HEK293 (cell line): ENCODE results near the gene CHMP4B.
A peak's percentile ranks its signal among the peaks of the same experiment; 100 is the strongest.

ENCODE experiments used
- CTCF ChIA-PET: fragments of 350-600 bp; formaldehyde crosslinking; extraction: SDS; loops from one replicate; lab custom pipeline; 2021; ENCODE audit warnings: antibody characterized with exemption; lab: Yijun Ruan, JAX
- POLR2A ChIA-PET: fragments of 300-600 bp; formaldehyde crosslinking; extraction: SDS; loops from one replicate; lab custom pipeline; 2020; ENCODE audit warnings: antibody characterized with exemption, inconsistent platforms; lab: Yijun Ruan, JAX
- H3K27ac ChIP-seq: fragments of 200-500 bp; sonication (Bioruptor generic); 2 replicates; pipeline ENCODE4 v1.5.1; 2014; ENCODE audit warnings: low read depth, low read length, control low read depth, inconsistent platforms; ENCODE audit errors: extremely low read depth
- H3K36me3 ChIP-seq, 2 experiments: fragments of 200-500 bp in 1 of 2; sonication (Bioruptor generic) in 1 of 2; 1 replicate in 1 of 2; 2 replicates in 1 of 2; pipeline ENCODE4 v1.5.1; 2014 to 2017; ENCODE audit warnings: inconsistent platforms in 2 of 2, low read length in 2 of 2; ENCODE audit not compliant: control insufficient read depth in 2 of 2, insufficient read depth in 1 of 2
- H3K4me1 ChIP-seq: fragments of 200-500 bp; sonication (Bioruptor generic); 2 replicates; pipeline ENCODE4 v1.5.1; 2014; ENCODE audit warnings: mild to moderate bottlenecking, low read length, inconsistent platforms; ENCODE audit not compliant: control insufficient read depth, insufficient read depth
- H3K4me3 ChIP-seq: 2 replicates; pipeline ENCODE4 v1.5.1; 2011; ENCODE audit warnings: low read depth, mild to moderate bottlenecking, control low read depth, low read length, moderate library complexity
- H3K9me3 ChIP-seq: fragments of 200-500 bp; sonication (Bioruptor generic); 2 replicates; pipeline ENCODE4 v1.5.1; 2014; ENCODE audit warnings: low read depth, low read length, inconsistent platforms; ENCODE audit not compliant: control insufficient read depth, insufficient read depth
- BCL11B ChIP-seq: fragments of 450-650 bp; formaldehyde crosslinking; IDR thresholded peaks from 2 replicates; pipeline ENCODE4 v1.5.1; 2016; ENCODE audit warnings: low read depth, missing biosample characterization, missing genetic modification characterization
- HIC1 ChIP-seq: fragments of 450-650 bp; formaldehyde crosslinking; IDR thresholded peaks from 2 replicates; pipeline ENCODE4 v1.5.1; 2016; ENCODE audit warnings: missing biosample characterization, missing genetic modification characterization
- ZBTB10 ChIP-seq: fragments of 450-650 bp; formaldehyde crosslinking; IDR thresholded peaks from 2 replicates; pipeline ENCODE4 v1.5.1; 2016; ENCODE audit warnings: missing biosample characterization, missing genetic modification characterization
- ZBTB20 ChIP-seq: fragments of 450-650 bp; formaldehyde crosslinking; IDR thresholded peaks from 2 replicates; pipeline ENCODE4 v1.5.1; 2016; ENCODE audit warnings: missing biosample characterization, missing genetic modification characterization
- ZFP37 ChIP-seq: fragments of 450-650 bp; formaldehyde crosslinking; IDR thresholded peaks from 2 replicates; pipeline ENCODE4 v1.5.1; 2016; ENCODE audit warnings: missing biosample characterization, missing genetic modification characterization
- ZNF10 ChIP-seq: fragments of 450-650 bp; formaldehyde crosslinking; IDR thresholded peaks from 2 replicates; pipeline ENCODE4 v1.5.1; 2017; ENCODE audit warnings: missing biosample characterization, missing genetic modification characterization
- ZNF121 ChIP-seq: fragments of 450-650 bp; formaldehyde crosslinking; IDR thresholded peaks from 2 replicates; pipeline ENCODE4 v1.5.1; 2016; ENCODE audit warnings: missing biosample characterization, missing genetic modification characterization
- ZNF146 ChIP-seq: fragments of 450-650 bp; formaldehyde crosslinking; IDR thresholded peaks from 2 replicates; pipeline ENCODE4 v1.5.1; 2016; ENCODE audit warnings: missing biosample characterization, missing genetic modification characterization
- ZNF174 ChIP-seq: fragments of 450-650 bp; formaldehyde crosslinking; IDR thresholded peaks from 2 replicates; pipeline ENCODE4 v1.5.0; 2017; ENCODE audit warnings: missing biosample characterization, mild to moderate bottlenecking, missing genetic modification characterization
- ZNF311 ChIP-seq: fragments of 450-650 bp; formaldehyde crosslinking; IDR thresholded peaks from 2 replicates; pipeline ENCODE4 v1.5.1; 2017; ENCODE audit warnings: missing biosample characterization, missing genetic modification characterization, borderline replicate concordance
- ZNF341 ChIP-seq: fragments of 450-650 bp; formaldehyde crosslinking; IDR thresholded peaks from 2 replicates; pipeline ENCODE4; 2016; ENCODE audit warnings: low read depth, missing biosample characterization, missing genetic modification characterization
- ZNF366 ChIP-seq: fragments of 450-650 bp; formaldehyde crosslinking; conservative IDR thresholded peaks from 2 replicates; pipeline ENCODE4 v1.5.1; 2016; ENCODE audit warnings: missing biosample characterization, missing genetic modification characterization
- ZNF391 ChIP-seq: fragments of 450-650 bp; formaldehyde crosslinking; IDR thresholded peaks from 2 replicates; pipeline ENCODE4 v1.5.1; 2016; ENCODE audit warnings: low read depth, missing biosample characterization, missing genetic modification characterization, borderline replicate concordance
- ZNF423 ChIP-seq: fragments of 450-650 bp; formaldehyde crosslinking; IDR thresholded peaks from 2 replicates; pipeline ENCODE4 v1.5.1; 2016; ENCODE audit warnings: missing biosample characterization, missing genetic modification characterization
- ZNF433 ChIP-seq: fragments of 450-650 bp; formaldehyde crosslinking; IDR thresholded peaks from 2 replicates; pipeline ENCODE4 v1.5.1; 2016; ENCODE audit warnings: missing biosample characterization, missing genetic modification characterization, low read depth
- ZNF449 ChIP-seq: fragments of 450-650 bp; formaldehyde crosslinking; IDR thresholded peaks from 2 replicates; pipeline ENCODE4 v1.5.1; 2017; ENCODE audit warnings: missing biosample characterization, mild to moderate bottlenecking, missing genetic modification characterization, moderate library complexity
- ZNF514 ChIP-seq: fragments of 450-650 bp; formaldehyde crosslinking; IDR thresholded peaks from 2 replicates; pipeline ENCODE4 v1.5.1; 2016; ENCODE audit warnings: missing biosample characterization, missing genetic modification characterization
- ZNF530 ChIP-seq: fragments of 450-650 bp; formaldehyde crosslinking; IDR thresholded peaks from 2 replicates; pipeline ENCODE4 v1.5.1; 2016; ENCODE audit warnings: low read depth, missing biosample characterization, missing genetic modification characterization
- ZNF558 ChIP-seq: fragments of 450-650 bp; formaldehyde crosslinking; IDR thresholded peaks from 2 replicates; pipeline ENCODE4 v1.5.1; 2016; ENCODE audit warnings: missing biosample characterization, missing genetic modification characterization
- ZNF580 ChIP-seq: fragments of 450-650 bp; formaldehyde crosslinking; IDR thresholded peaks from 2 replicates; pipeline ENCODE4 v1.5.1; 2016; ENCODE audit warnings: missing biosample characterization, missing genetic modification characterization
- ZNF600 ChIP-seq: fragments of 450-650 bp; formaldehyde crosslinking; IDR thresholded peaks from 2 replicates; pipeline ENCODE4 v1.5.1; 2016; ENCODE audit warnings: missing biosample characterization, missing genetic modification characterization
- ZNF658 ChIP-seq: fragments of 450-650 bp; formaldehyde crosslinking; IDR thresholded peaks from 2 replicates; pipeline ENCODE4; 2016; ENCODE audit warnings: missing biosample characterization, missing genetic modification characterization

The CHMP4B gene

GRCh38 chr20:33884633-33885032 lies 73.5 kb downstream of the CHMP4B start:
- no peaks in the 10 kb centered on the region for H3K9me3 ChIP-seq
- ChIA-PET CTCF (interaction anchor here (1.2 kb wide), 1 partner anchor 22 kb away, joined by 3 read pairs; no protein-coding TSS in a partner anchor), POLR2A (no interaction called here)
- no peaks in the 10 kb centered on the region for H3K36me3 ChIP-seq
- H3K4me1 ChIP-seq = no peaks in the 10 kb centered on the region
- no peak overlapping the region for H3K27ac ChIP-seq
- no peak for TF ChIP-seq ZBTB20 (tag by site-specific recombination)
- TF ChIP-seq ZNF391 (tag by site-specific recombination) = no peak
- TF ChIP-seq ZNF658 (tag by site-specific recombination) = no peak
- TF ChIP-seq ZNF121 = 0 out of 2 replicates have a peak, but pooled peaks have one; percentile 35
- TF ChIP-seq ZNF580 (tag by site-specific recombination) = no peak
- TF ChIP-seq ZNF366 = no peak
- H3K4me3 ChIP-seq = no peak overlapping the region

- CTCF ChIA-PET = no interaction called here
- Histone ChIP-seq H3K27ac (no peak overlapping the region), H3K4me1 (no peaks in the 10 kb centered on the region), H3K9me3 (no peaks in the 10 kb centered on the region), H3K36me3 (no peaks in the 10 kb centered on the region), H3K4me3 (no peak overlapping the region)
- POLR2A ChIA-PET = no interaction called here
- TF ChIP-seq ZNF423 (tag by site-specific recombination) (no peak), BCL11B (no peak), ZNF514 (no peak), ZNF600 (tag by site-specific recombination) (no peak), ZNF341 (tag by site-specific recombination) (no peak), ZNF433 (no peak), ZBTB20 (tag by site-specific recombination) (no peak), ZNF174 (no peak), HIC1 (tag by site-specific recombination) (no peak), ZFP37 (tag by site-specific recombination) (no peak), ZNF449 (tag by site-specific recombination) (no peak), ZNF530 (tag by site-specific recombination) (no peak), ZNF311 (tag by site-specific recombination) (no peak), ZNF10 (tag by site-specific recombination) (no peak)
Measured at GRCh38 chr20:33889312-33889711, 78.2 kb downstream of the CHMP4B start.

- TF ChIP-seq ZNF558 (tag by site-specific recombination) (peak; percentile 94), ZNF146 (tag by site-specific recombination) (no peak), ZBTB10 (tag by site-specific recombination) (no peak), ZNF10 (tag by site-specific recombination) (no peak)
- Histone ChIP-seq H3K9me3 (no peaks in the 10 kb centered on the region), H3K4me1 (no peaks in the 10 kb centered on the region), H3K27ac (no peak overlapping the region), H3K36me3 (no peaks in the 10 kb centered on the region), H3K4me3 (no peak overlapping the region)
- POLR2A ChIA-PET = no interaction called here
- CTCF ChIA-PET = no interaction called here
Measured at GRCh38 chr20:33890557-33890956, 79.4 kb downstream of the CHMP4B start.
